DOHH2 (cell line): ENCODE measurements around the gene DEAF1.

Experiments used
- H3F3A ChIP-seq: fragments of 200-600 bp; sonication (generic), shearing (Covaris generic); 2 replicates; pipeline ENCODE4 v1.6.0; 2016; ENCODE audit warnings: antibody characterized with exemption, mild to moderate bottlenecking; ENCODE audit not compliant: control insufficient read depth, insufficient read depth
- H3K27ac ChIP-seq: fragments of 200-600 bp; sonication (generic); 2 replicates; pipeline ENCODE4 v1.5.1; 2014; ENCODE audit warnings: low read depth, mild to moderate bottlenecking, low read length, moderate library complexity
- H3K27me3 ChIP-seq: fragments of 200-600 bp; sonication (generic); 2 replicates; pipeline ENCODE4 v1.6.1; 2014; ENCODE audit warnings: mild to moderate bottlenecking, low read length, mixed read lengths; ENCODE audit not compliant: control insufficient read depth
- H3K36me3 ChIP-seq: fragments of 200-600 bp; sonication (generic); 2 replicates; pipeline ENCODE4 v1.6.1; 2014; ENCODE audit warnings: mild to moderate bottlenecking, low read length, moderate library complexity, mixed read lengths; ENCODE audit not compliant: control insufficient read depth
- H3K4me1 ChIP-seq: fragments of 200-600 bp; sonication (generic); 2 replicates; pipeline ENCODE4 v1.6.1; 2014; ENCODE audit warnings: mild to moderate bottlenecking, low read length, mixed read lengths; ENCODE audit not compliant: control insufficient read depth
- H3K4me2 ChIP-seq: fragments of 200-600 bp; sonication (generic); 2 replicates; pipeline ENCODE4 v1.6.0; 2014; ENCODE audit warnings: mild to moderate bottlenecking, low read length, moderate library complexity
- H3K4me3 ChIP-seq: fragments of 200-600 bp; sonication (generic); 2 replicates; pipeline ENCODE4 v1.5.1; 2014; ENCODE audit warnings: mild to moderate bottlenecking, low read length, mixed read lengths
- H3K79me2 ChIP-seq: fragments of 200-600 bp; sonication (generic); 2 replicates; pipeline ENCODE4 v1.6.1; 2014; ENCODE audit warnings: mild to moderate bottlenecking, low read length, mixed read lengths; ENCODE audit not compliant: control insufficient read depth
- H3K9me2 ChIP-seq: fragments of 200-600 bp; sonication (generic); replicated peaks from 2 replicates; pipeline ENCODE4 v1.6.1; 2014; ENCODE audit warnings: mild to moderate bottlenecking, low read length, mixed read lengths; ENCODE audit not compliant: control insufficient read depth
- H3K9me3 ChIP-seq: fragments of 200-600 bp; sonication (generic); 2 replicates; pipeline ENCODE4 v1.6.1; 2014; ENCODE audit warnings: antibody characterized with exemption, low read length, mixed read lengths; ENCODE audit not compliant: control insufficient read depth, insufficient read depth
- H4K20me1 ChIP-seq: fragments of 200-600 bp; sonication (generic); 2 replicates; pipeline ENCODE4 v1.6.0; 2014; ENCODE audit warnings: low read depth, mild to moderate bottlenecking, antibody characterized with exemption, low read length, moderate library complexity; ENCODE audit not compliant: control insufficient read depth, insufficient read depth
- EZH2phosphoT487 ChIP-seq: fragments of 200-600 bp; sonication (generic); IDR thresholded peaks from 2 replicates; pipeline ENCODE4 v1.6.1; 2017; ENCODE audit warnings: borderline replicate concordance, mild to moderate bottlenecking, antibody characterized with exemption, low read length, moderate library complexity, mixed read lengths
- TF ChIP-seq, protein P1 (sequence below): fragments of 200-600 bp; sonication (generic); IDR thresholded peaks from one replicate; pipeline ENCODE4 v1.5.1; 2014; ENCODE audit warnings: antibody characterized with exemption, mild to moderate bottlenecking, low read depth, low read length; ENCODE audit not compliant: poor library complexity, severe bottlenecking

DEAF1 gene

GRCh38 chr11:674406-674805 is 20.6 kb downstream of the DEAF1 start:
- H3K36me3 ChIP-seq, result peaks cover 23% of the 10 kb centered on the region

DNA sequence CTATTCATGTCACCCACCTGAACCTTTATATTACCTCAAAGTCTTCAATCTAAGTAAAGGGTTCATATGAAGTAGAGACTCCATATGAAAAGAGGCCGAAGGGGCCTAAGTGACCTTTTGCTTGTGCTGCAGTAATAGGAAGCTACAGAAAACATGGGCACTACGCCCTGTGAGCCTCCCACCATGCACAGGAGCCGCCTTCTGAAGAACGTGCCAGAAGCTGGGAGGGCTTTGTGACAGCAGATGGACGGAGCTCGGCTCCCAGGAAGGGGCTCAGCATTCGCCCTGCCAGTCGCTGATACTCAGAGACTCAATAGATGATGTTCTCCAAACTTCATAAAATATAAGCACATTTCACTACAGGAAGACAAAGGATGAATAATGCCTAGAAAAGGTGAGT is 21.2 kb downstream of the DEAF1 start:
- H3K36me3 ChIP-seq, result peaks cover 23% of the 10 kb centered on the region
- TF ChIP-seq EZH2phosphoT487, result no peak

More at GRCh38 chr11:674406-674805, 20.6 kb downstream of the DEAF1 start:
- H3K27me3 ChIP-seq, result no peaks in the 10 kb centered on the region
- no peak overlapping the region for H3K27ac ChIP-seq
- H3K4me1 ChIP-seq, result no peaks in the 10 kb centered on the region
- no peaks in the 10 kb centered on the region for H4K20me1 ChIP-seq
- TF ChIP-seq, protein P1, sequence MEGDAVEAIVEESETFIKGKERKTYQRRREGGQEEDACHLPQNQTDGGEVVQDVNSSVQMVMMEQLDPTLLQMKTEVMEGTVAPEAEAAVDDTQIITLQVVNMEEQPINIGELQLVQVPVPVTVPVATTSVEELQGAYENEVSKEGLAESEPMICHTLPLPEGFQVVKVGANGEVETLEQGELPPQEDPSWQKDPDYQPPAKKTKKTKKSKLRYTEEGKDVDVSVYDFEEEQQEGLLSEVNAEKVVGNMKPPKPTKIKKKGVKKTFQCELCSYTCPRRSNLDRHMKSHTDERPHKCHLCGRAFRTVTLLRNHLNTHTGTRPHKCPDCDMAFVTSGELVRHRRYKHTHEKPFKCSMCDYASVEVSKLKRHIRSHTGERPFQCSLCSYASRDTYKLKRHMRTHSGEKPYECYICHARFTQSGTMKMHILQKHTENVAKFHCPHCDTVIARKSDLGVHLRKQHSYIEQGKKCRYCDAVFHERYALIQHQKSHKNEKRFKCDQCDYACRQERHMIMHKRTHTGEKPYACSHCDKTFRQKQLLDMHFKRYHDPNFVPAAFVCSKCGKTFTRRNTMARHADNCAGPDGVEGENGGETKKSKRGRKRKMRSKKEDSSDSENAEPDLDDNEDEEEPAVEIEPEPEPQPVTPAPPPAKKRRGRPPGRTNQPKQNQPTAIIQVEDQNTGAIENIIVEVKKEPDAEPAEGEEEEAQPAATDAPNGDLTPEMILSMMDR, result no peak
- no peak for TF ChIP-seq EZH2phosphoT487
- no peaks in the 10 kb centered on the region for H3K79me2 ChIP-seq
- no peaks in the 10 kb centered on the region for H3K9me2 ChIP-seq
- no peak overlapping the region for H3K4me3 ChIP-seq
- H3K4me2 ChIP-seq, result no peak overlapping the region
- no peaks in the 10 kb centered on the region for H3K9me3 ChIP-seq
- H3F3A ChIP-seq, result no peaks in the 10 kb centered on the region

GRCh38 chr11:665704-666281 is 29.2 kb downstream of the DEAF1 start:
- no peak overlapping the region for H3K27ac ChIP-seq
- H3F3A ChIP-seq, result no peaks in the 10 kb centered on the region
- H4K20me1 ChIP-seq, result no peaks in the 10 kb centered on the region
- H3K4me3 ChIP-seq, result no peak overlapping the region
- H3K27me3 ChIP-seq, result no peaks in the 10 kb centered on the region
- H3K4me2 ChIP-seq, result no peak overlapping the region
- no peaks in the 10 kb centered on the region for H3K9me2 ChIP-seq
- no peaks in the 10 kb centered on the region for H3K4me1 ChIP-seq
- TF ChIP-seq EZH2phosphoT487, result no peak
- TF ChIP-seq, protein P1, result no peak
- H3K36me3 ChIP-seq, result peaks cover 4% of the 10 kb centered on the region; the same call in 1 of the 2 replicates
- no peaks in the 10 kb centered on the region for H3K9me3 ChIP-seq
- H3K79me2 ChIP-seq, result no peaks in the 10 kb centered on the region

More for the DNA sequence above, 21.2 kb downstream of the DEAF1 start:
- Histone ChIP-seq H3K9me3 (no peaks in the 10 kb centered on the region), H3K4me1 (no peaks in the 10 kb centered on the region), H3F3A (no peaks in the 10 kb centered on the region), H3K27ac (no peak overlapping the region), H3K9me2 (no peaks in the 10 kb centered on the region), H4K20me1 (no peaks in the 10 kb centered on the region), H3K27me3 (no peaks in the 10 kb centered on the region), H3K4me3 (no peak overlapping the region), H3K79me2 (no peaks in the 10 kb centered on the region), H3K4me2 (no peak overlapping the region)

- no peak overlapping the region for H3K4me3 ChIP-seq
- no peaks in the 10 kb centered on the region for H3K79me2 ChIP-seq
- no peak overlapping the region for H3K27ac ChIP-seq
- no peaks in the 10 kb centered on the region for H3K4me1 ChIP-seq
- no peaks in the 10 kb centered on the region for H3K9me3 ChIP-seq
- peaks cover 4% of the 10 kb centered on the region; the same call in 1 of the 2 replicates for H3K36me3 ChIP-seq
- no peaks in the 10 kb centered on the region for H3F3A ChIP-seq
- TF ChIP-seq, protein P1, result no peak
- no peak for TF ChIP-seq EZH2phosphoT487
- H3K27me3 ChIP-seq, result no peaks in the 10 kb centered on the region
- no peaks in the 10 kb centered on the region for H3K9me2 ChIP-seq
- no peak overlapping the region for H3K4me2 ChIP-seq
- H4K20me1 ChIP-seq, result no peaks in the 10 kb centered on the region
Measured at GRCh38 chr11:665062-665703, 29.8 kb downstream of the DEAF1 start.
